ENCODE measurements around the gene TNFRSF12A.

DNA sequence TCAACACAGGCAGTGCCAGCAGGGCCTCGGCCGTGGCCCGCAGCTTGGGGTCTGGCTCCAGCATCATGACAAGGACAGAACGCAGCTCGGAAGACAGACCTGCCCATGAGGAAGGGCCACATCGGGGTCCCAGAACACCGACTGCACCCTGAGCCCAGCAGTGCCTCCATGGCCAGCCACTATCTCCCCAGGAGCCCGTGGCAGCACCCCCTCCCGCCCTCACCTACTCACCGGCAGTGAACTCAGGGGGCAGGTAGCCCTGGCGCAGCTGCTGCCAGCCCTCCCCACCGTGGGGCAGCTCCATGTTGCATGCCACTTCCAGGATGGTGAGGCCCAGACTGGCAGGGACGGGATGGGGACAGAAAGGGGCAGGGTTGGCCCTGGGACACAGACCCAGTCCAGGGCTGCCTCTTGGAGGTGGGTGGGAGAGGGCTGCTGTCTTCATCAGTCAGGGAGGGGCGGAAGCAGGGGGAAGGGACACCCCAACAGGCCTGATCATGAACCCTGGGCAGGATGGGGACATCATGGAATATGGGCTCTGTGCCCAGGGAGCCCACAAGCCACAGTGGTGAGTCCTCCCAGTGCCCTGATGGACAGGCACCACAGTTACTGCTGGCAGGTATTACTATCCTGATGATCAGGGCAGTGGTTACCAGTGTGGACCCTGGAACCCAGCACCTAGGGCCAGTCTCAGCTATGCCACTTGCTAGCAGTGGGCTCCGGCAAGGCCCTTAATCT is 45.7 kb upstream of the TNFRSF12A start:
- TF ChIP-seq CTCF (conservative IDR thresholded peaks at IDR 0.05 in 1 of 2, IDR thresholded peaks at IDR 0.05 in 1 of 2; ENCODE audit: extremely low read depth in 1 of 2, insufficient read depth in 1 of 2, low read depth in 1 of 2, low read length in 2 of 2), result no peak
- no peak for TF ChIP-seq EZH2 (IDR thresholded peaks at IDR 0.05; ENCODE audit: borderline replicate concordance, low read length)

All from mammary epithelial cell (primary cell).